Lung microvascular endothelial cell (primary cell): ENCODE results near the gene PDZRN3. TPM values are rescaled to one million over a fixed set of nuclear protein-coding genes. Genes with fewer than 3 reads are reported as not detected.

Experiments used
- DNase-seq, 2 donors: peaks; one replicate each; pipeline versions ENCODE4 v3.0.0 to v3.0.0-alpha.2; 2010; ENCODE audit warnings: low read depth in 2 of 2
- total RNA-seq: library from RNA; depleted of rRNA; stranded (reverse); fragments of >200 nt; gene quantifications from 2 replicates; pipeline ENCODE4 v1.2.1, GENCODE V29; 2014

Gene PDZRN3
- total RNA-seq, 1 donor from 2014 or later: under 0.01 TPM

GRCh38 chr3:73525591-73525990 is 99.2 kb downstream of the PDZRN3 start:
- DNase-seq: no peak

GRCh38 chr3:73523661-73524060 is 101.1 kb downstream of the PDZRN3 start:
- no peak for DNase-seq

- DNase-seq: no peak
Observed at GRCh38 chr3:73521734-73522336, 102.9 kb downstream of the PDZRN3 start.

- no peak for DNase-seq
Observed at GRCh38 chr3:73520931-73521461, 103.7 kb downstream of the PDZRN3 start.

GRCh38 chr3:73516631-73517030 is 108.1 kb downstream of the PDZRN3 start:
- DNase-seq: no peak

- DNase-seq: no peak
Observed at GRCh38 chr3:73513260-73513659, 111.5 kb downstream of the PDZRN3 start.

- DNase-seq: peak in 1 of 2 donors; percentile 54
Observed at GRCh38 chr3:73511571-73512525, 112.9 kb downstream of the PDZRN3 start.

- DNase-seq: no peak
Observed at GRCh38 chr3:73510784-73511183, 114.0 kb downstream of the PDZRN3 start.

- no peak for DNase-seq
Observed at GRCh38 chr3:73510334-73510733, 114.4 kb downstream of the PDZRN3 start.

- no peak for DNase-seq
Observed at GRCh38 chr3:73509816-73510215, 114.9 kb downstream of the PDZRN3 start.

- DNase-seq: no peak
Observed at GRCh38 chr3:73509066-73509465, 115.7 kb downstream of the PDZRN3 start.

- DNase-seq: peak; percentile 58 to 61
Observed at GRCh38 chr3:73508330-73508954, 116.3 kb downstream of the PDZRN3 start.

- no peak for DNase-seq
Observed at GRCh38 chr3:73504852-73505251, 119.9 kb downstream of the PDZRN3 start.

- no peak for DNase-seq
Observed at GRCh38 chr3:73504239-73504638, 120.5 kb downstream of the PDZRN3 start.

GRCh38 chr3:73503781-73504180 is 121.0 kb downstream of the PDZRN3 start:
- no peak for DNase-seq

GRCh38 chr3:73502609-73503583 is 121.8 kb downstream of the PDZRN3 start:
- peak; percentile 70 to 83 for DNase-seq

- DNase-seq: no peak
Observed at GRCh38 chr3:73500321-73500720, 124.4 kb downstream of the PDZRN3 start.

- no peak for DNase-seq
Observed at GRCh38 chr3:73499787-73500186, 125.0 kb downstream of the PDZRN3 start.

- no peak for DNase-seq
Observed at GRCh38 chr3:73498764-73499622, 125.7 kb downstream of the PDZRN3 start.
